AG04450 (cell line): Measurements from ENCODE around the gene ITGA5. TPM values are rescaled to one million over a fixed set of nuclear protein-coding genes. Genes with fewer than 3 reads are reported as not detected.

Experiments
- CTCF ChIA-PET: fragments of 300-600, 350-600 bp; formaldehyde crosslinking; extraction: SDS; loops from one replicate; lab custom pipeline; 2022; ENCODE audit warnings: antibody characterized with exemption, inconsistent platforms; lab: Charles Lee
- POLR2A ChIA-PET: fragments of 350-600 bp; formaldehyde crosslinking; extraction: SDS; loops from one replicate; lab custom pipeline; 2021; ENCODE audit warnings: antibody characterized with exemption, inconsistent platforms; lab: Yijun Ruan, JAX
- DNase-seq: peaks from one replicate; pipeline ENCODE4 v3.0.0-alpha.2; 2011; ENCODE audit warnings: low read depth, low spot score
- H3K27ac ChIP-seq: one replicate; pipeline ENCODE4 v1.5.1; 2012; ENCODE audit warnings: low read depth, low read length, control low read depth
- H3K27me3 ChIP-seq: one replicate; pipeline ENCODE4 v1.6.0; 2012; ENCODE audit warnings: low read length; ENCODE audit not compliant: control insufficient read depth, insufficient read depth
- H3K4me3 ChIP-seq: 2 replicates; pipeline ENCODE4 v1.5.1; 2011; ENCODE audit warnings: mild to moderate bottlenecking, low read depth, low read length, control low read depth
- H3K9me3 ChIP-seq: 2 replicates; pipeline ENCODE4 v1.5.1; 2012; ENCODE audit warnings: low read length; ENCODE audit not compliant: control insufficient read depth, insufficient read depth
- CTCF ChIP-seq: IDR thresholded peaks from 2 replicates; pipeline ENCODE4 v1.5.1; 2011; ENCODE audit warnings: low read depth, low read length, control low read depth, inconsistent platforms
- polyA plus RNA-seq: library from polyadenylated mRNA; depleted of rRNA; stranded (reverse); fragments of >200 nt; gene quantifications from 2 replicates; pipeline ENCODE4 v1.2.3, GENCODE V29; 2011

The ITGA5 gene
- polyA plus RNA-seq, 1 experiment: 160 TPM

- no peak for DNase-seq
- Histone ChIP-seq H3K4me3 (no peak overlapping the region; the same call in 1 of the 2 replicates), H3K9me3 (no peaks in the 10 kb centered on the region), H3K27me3 (no peaks in the 10 kb centered on the region), H3K27ac (no peak overlapping the region)
- ChIA-PET CTCF (interaction anchor here (1.0 to 3.7 kb wide), 24 partner anchors 8 to 162 kb away, joined by 3 to 98 read pairs (median 8); partner anchors contain the start of genes COPZ1, ITGA5 and ZNF385A), POLR2A (interaction anchor here (0.8 to 1.4 kb wide), 5 partner anchors 10 to 89 kb away, joined by 3 to 9 read pairs (median 4); partner anchors contain the start of genes CBX5 and HNRNPA1)
- TF ChIP-seq CTCF: no peak; the same call in 1 of the 2 replicates
These were observed 49.4 kb downstream of the ITGA5 start for GRCh38 chr12:54369597-54370131.

GRCh38 chr12:54368709-54369596, 50.1 kb downstream of the ITGA5 start:
- Histone ChIP-seq H3K27me3 (no peaks in the 10 kb centered on the region), H3K4me3 (peak overlapping the region; percentile 27; the same call in 1 of the 2 replicates), H3K27ac (peak overlapping the region; percentile 24), H3K9me3 (no peaks in the 10 kb centered on the region)
- CTCF ChIA-PET: interaction anchor here (0.5 to 3.0 kb wide), 45 partner anchors 8 to 414 kb away, joined by 3 to 37 read pairs (median 5); partner anchors contain the start of genes COPZ1, HNRNPA1 and NFE2
- peak; percentile 85 for DNase-seq
- peak; percentile 94 for TF ChIP-seq CTCF
- POLR2A ChIA-PET: interaction anchor here (0.6 to 1.2 kb wide), 6 partner anchors 10 to 156 kb away, joined by 3 to 6 read pairs (median 4); partner anchors contain the start of gene HNRNPA1

GRCh38 chr12:54368025-54368708, 50.9 kb downstream of the ITGA5 start:
- H3K27ac ChIP-seq: peak overlapping the region; percentile 24
- TF ChIP-seq CTCF: no peak
- no peak for DNase-seq
- ChIA-PET CTCF (interaction anchor here (0.6 to 3.0 kb wide), 41 partner anchors 9 to 413 kb away, joined by 3 to 37 read pairs (median 5); partner anchors contain the start of genes COPZ1, HNRNPA1 and NFE2), POLR2A (interaction anchor here (0.6 to 1.2 kb wide), 6 partner anchors 9 to 155 kb away, joined by 3 to 6 read pairs (median 4); partner anchors contain the start of gene HNRNPA1)
- no peaks in the 10 kb centered on the region for H3K27me3 ChIP-seq
- no peaks in the 10 kb centered on the region for H3K9me3 ChIP-seq
- no peak overlapping the region for H3K4me3 ChIP-seq

- ChIA-PET POLR2A (no interaction called here), CTCF (no interaction called here)
- no peak for TF ChIP-seq CTCF
These were observed 54.7 kb downstream of the ITGA5 start, which contains the start of gene GPR84 for GRCh38 chr12:54364413-54364812. Gene GPR84 (minus strand): TSS chr12:54364486. CDS start chr12:54363851, 635 bp downstream.

More at GRCh38 chr12:54364413-54364812, 54.7 kb downstream of the ITGA5 start, which contains the start of gene GPR84:
- DNase-seq: no peak
- H3K27ac ChIP-seq: no peak within 1 kb of the TSS
- H3K27me3 ChIP-seq: no peaks in the 10 kb centered on the region
- no peaks in the 10 kb centered on the region for H3K9me3 ChIP-seq
- no peak within 1 kb of the TSS for H3K4me3 ChIP-seq
